Measurements from ENCODE around the gene CSMD2.

CSMD2 gene

DNA sequence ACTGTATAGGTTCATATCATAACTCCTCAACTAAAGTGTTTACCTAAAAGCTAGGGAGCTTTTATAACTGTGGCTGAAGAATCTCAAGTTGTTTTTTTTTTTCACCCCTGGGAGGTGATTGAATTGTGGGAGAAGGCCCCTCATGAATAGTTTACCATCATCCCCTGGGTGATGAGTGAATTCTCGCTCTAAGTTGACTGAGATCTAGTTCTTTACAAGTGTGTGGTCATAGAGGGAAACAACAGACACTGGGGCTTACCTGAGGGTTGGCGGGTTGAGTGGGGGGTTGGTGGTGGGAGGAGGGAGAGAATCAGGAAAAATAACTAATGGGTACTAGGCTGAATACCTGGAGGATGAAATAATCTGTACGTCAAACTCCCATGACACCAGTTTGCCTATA, 700.5 kb downstream of the CSMD2 start:
- DNase-seq = no peak
